Upper lobe of left lung (tissue), 6 donors: Measurements from ENCODE around the gene SLC35D3. TPM values are rescaled to one million over a fixed set of nuclear protein-coding genes. Genes with fewer than 3 reads are reported as not detected.
"Not testable (repeated sequence)": the region's sequence is repeated elsewhere in the genome, so short reads cannot be mapped to it uniquely, and the experiment has no call there.

Experiments used
- ATAC-seq, 2 donors: fragments of 200-7000 bp; cut with Tn5 transposase; one replicate each; pipeline ENCODE4 v1.9.1; 2022; ENCODE audit warnings: mild to moderate bottlenecking in 2 of 2, moderate library complexity in 2 of 2; ENCODE audit not compliant: low FRiP score in 2 of 2
- DNase-seq, 2 donors: peaks; one replicate each; pipeline ENCODE4 v3.0.0-alpha.2; 2019 to 2020
- H3K27ac ChIP-seq, 4 donors: fragments of 200-600 bp; sonication (generic); one replicate each; pipeline ENCODE4 v1.5.1; 2016 to 2019
- H3K27me3 ChIP-seq, 4 donors: fragments of 200-600 bp; sonication (generic); one replicate each; pipeline ENCODE4 v1.5.1; 2017 to 2019
- H3K36me3 ChIP-seq, 4 donors: fragments of 200-600 bp; sonication (generic); one replicate each; pipeline ENCODE4 v1.5.1; 2016 to 2019
- H3K4me1 ChIP-seq, 4 donors: fragments of 200-600 bp; sonication (generic); one replicate each; pipeline ENCODE4 v1.5.1; 2018 to 2019
- H3K4me3 ChIP-seq, 4 donors: fragments of 200-600 bp; sonication (generic); one replicate each; pipeline ENCODE4 v1.5.1; 2017 to 2019; ENCODE audit warnings: mild to moderate bottlenecking in 2 of 4, moderate library complexity in 1 of 4
- H3K9me3 ChIP-seq, 4 donors: fragments of 200-600 bp; sonication (generic); one replicate each; pipeline ENCODE4 v1.5.1; 2018 to 2019
- CTCF ChIP-seq, 6 experiments: fragments of 450-650 bp in 4 of 6; fragments of 200-600 bp in 2 of 6; sonication (generic) in 2 of 6; IDR thresholded peaks; one replicate each; pipeline ENCODE4 v1.5.1; 2016 to 2019; ENCODE audit warnings: antibody characterized with exemption in 6 of 6
- EP300 ChIP-seq, 4 donors: sonication (generic); formaldehyde crosslinking; IDR thresholded peaks; one replicate each; pipeline ENCODE4 v1.5.1; 2017; ENCODE audit warnings: antibody characterized with exemption in 4 of 4, control low read depth in 2 of 4
- POLR2A ChIP-seq, 4 donors: fragments of 450-650 bp; IDR thresholded peaks; one replicate each; pipeline ENCODE4 v1.5.1; 2016 to 2017; ENCODE audit warnings: antibody characterized with exemption in 4 of 4, mild to moderate bottlenecking in 2 of 4
- POLR2AphosphoS5 ChIP-seq, 2 donors: sonication (generic); formaldehyde crosslinking; IDR thresholded peaks; one replicate each; pipeline ENCODE4 v1.5.1; 2017; ENCODE audit warnings: antibody characterized with exemption in 2 of 2
- WGBS, 2 donors: methylation state at CpG; one replicate each; pipeline ENCODE4 v1.1.5; 2017 to 2018; 5-methylcytosine and 5-hydroxymethylcytosine counted together
- total RNA-seq, 6 donors: library from RNA; depleted of rRNA in 4 of 6; stranded (reverse); fragments of >200 nt in 4 of 6; gene quantifications; one replicate each; pipeline versions ENCODE4 v1.1.0 to v1.2.1, GENCODE V29; 2016 to 2021
- donor health status: DM: no; HTN: no; CAD: no; lungs with moderate emphysema.
- donor health status: DM: no; HTN: yes; CAD: no; lungs with severe emphysema.

Gene SLC35D3
- total RNA-seq, result under 1 TPM in 1 of 6 donors, not detected in 5; 0.13 TPM

DNA sequence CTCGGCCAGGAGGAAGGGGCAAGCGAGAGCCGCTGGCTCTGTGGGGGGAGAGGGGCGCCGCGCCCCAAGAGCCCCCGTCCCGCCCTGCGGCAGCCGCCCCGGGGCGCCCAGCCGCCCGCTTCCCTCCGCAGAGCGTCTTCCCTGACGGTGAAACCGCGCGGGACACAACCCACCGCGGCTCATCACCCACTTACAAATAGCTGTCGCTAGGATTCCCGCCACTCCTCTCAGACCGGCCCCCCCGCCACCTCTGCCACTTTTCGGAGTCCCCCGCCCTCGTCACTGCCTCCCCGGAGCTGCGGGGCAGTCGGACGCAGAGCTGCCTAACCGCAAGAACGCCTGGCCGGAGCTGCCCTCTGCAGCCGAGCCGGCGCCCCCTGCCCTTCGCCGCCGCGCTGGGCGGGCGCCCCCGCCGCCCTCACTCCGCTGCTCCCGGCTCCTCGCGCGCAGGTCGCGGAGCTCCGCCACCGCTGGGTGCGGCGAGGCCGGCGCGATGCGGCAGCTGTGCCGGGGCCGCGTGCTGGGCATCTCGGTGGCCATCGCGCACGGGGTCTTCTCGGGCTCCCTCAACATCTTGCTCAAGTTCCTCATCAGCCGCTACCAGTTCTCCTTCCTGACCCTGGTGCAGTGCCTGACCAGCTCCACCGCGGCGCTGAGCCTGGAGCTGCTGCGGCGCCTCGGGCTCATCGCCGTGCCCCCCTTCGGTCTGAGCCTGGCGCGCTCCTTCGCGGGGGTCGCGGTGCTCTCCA lies at the start of gene SLC35D3:
SLC35D3 (plus strand) TSS at position 366 of the 749 bp plus-strand sequence; CDS start at position 494, 128 bp downstream.
- TF ChIP-seq POLR2AphosphoS5 (IDR thresholded peaks at IDR 0.05) (no peak), POLR2A (IDR thresholded peaks at IDR 0.05) (no peak), CTCF (IDR thresholded peaks at IDR 0.05) (no peak)
- Histone ChIP-seq H3K4me1 (peaks cover 31 to 40% (median 37%) of the 10 kb centered on the region in 4 donors), H3K36me3 (no peaks in the 10 kb centered on the region), H3K9me3 (no peaks in the 10 kb centered on the region), H3K27ac (no peak within 1 kb of the TSS), H3K27me3 (peaks cover 0 to 44% (median 31%) of the 10 kb centered on the region in 4 donors), H3K4me3 (peak within 1 kb of the TSS; percentile 7 to 51 (median 46))
- DNase-seq, result peak in 1 of 2 donors; percentile 84
- WGBS, 2 donors, result 0 to 3% methylated on average over 20 to 47 of the region's 86 CpGs
- peak in 1 of 2 donors; percentile 46 for ATAC-seq

DNA sequence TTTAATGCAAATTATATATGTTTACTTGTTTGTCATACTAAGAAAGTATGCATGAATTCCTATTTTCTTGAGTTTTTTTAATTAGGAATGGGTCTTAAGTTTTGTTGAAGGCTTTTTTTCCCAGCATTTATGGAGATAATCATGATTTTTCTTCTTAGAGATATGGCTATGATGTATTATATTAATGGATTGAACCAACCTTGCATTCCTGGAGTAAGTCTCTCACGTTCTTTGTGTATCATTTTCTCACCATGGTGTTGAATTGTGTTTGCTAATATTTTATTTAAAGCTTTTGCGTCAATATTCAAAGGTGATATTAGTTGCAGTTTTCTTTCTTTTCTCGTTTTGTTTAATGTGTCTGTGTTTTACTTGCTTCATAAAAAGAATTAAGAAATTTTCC lies 48.4 kb upstream of the SLC35D3 start:
- ATAC-seq, result no peak
- 94 to 98% methylated on average over 3 of the region's 3 CpGs for WGBS, 2 donors
- no peaks in the 10 kb centered on the region for H3K27me3 ChIP-seq
- no peak overlapping the region for H3K4me3 ChIP-seq
- no peak for DNase-seq
- no peak overlapping the region for H3K27ac ChIP-seq
- H3K9me3 ChIP-seq, result peaks cover 10 to 20% (median 18%) of the 10 kb centered on the region in 4 donors
- no peaks in the 10 kb centered on the region for H3K4me1 ChIP-seq
- TF ChIP-seq POLR2AphosphoS5 (IDR thresholded peaks at IDR 0.05) (no peak), CTCF (IDR thresholded peaks at IDR 0.05) (no peak), EP300 (IDR thresholded peaks at IDR 0.05) (no peak), POLR2A (IDR thresholded peaks at IDR 0.05) (no peak)
- peaks cover 3 to 17% (median 7%) of the 10 kb centered on the region in 4 donors for H3K36me3 ChIP-seq

DNA sequence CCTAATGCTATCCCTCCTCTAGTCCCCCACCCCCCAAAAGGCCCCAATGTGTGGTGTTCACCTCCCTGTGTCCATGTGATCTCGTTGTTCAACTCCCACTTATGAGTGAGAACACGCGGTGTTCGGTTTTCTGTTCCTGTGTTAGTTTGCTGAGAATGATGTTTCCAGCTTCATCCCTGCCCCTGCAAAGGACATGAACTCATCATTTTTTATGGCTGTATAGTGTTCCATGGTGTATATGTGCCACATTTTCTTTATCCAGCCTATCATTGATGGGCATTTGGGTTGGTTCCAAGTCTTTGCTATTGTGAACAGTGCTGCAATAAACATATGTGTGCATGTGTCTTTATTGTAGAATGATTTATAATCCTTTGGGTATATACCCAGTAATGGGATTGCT lies 45.6 kb upstream of the SLC35D3 start:
- not testable (repeated sequence) for H3K36me3 ChIP-seq, H3K27me3 ChIP-seq, DNase-seq, H3K27ac ChIP-seq, H3K4me3 ChIP-seq, ATAC-seq, H3K4me1 ChIP-seq
- 96 to 97% methylated on average over 4 of the region's 4 CpGs for WGBS, 2 donors
- H3K9me3 ChIP-seq, result peaks cover 10 to 20% (median 18%) of the 10 kb centered on the region in 4 donors

DNA sequence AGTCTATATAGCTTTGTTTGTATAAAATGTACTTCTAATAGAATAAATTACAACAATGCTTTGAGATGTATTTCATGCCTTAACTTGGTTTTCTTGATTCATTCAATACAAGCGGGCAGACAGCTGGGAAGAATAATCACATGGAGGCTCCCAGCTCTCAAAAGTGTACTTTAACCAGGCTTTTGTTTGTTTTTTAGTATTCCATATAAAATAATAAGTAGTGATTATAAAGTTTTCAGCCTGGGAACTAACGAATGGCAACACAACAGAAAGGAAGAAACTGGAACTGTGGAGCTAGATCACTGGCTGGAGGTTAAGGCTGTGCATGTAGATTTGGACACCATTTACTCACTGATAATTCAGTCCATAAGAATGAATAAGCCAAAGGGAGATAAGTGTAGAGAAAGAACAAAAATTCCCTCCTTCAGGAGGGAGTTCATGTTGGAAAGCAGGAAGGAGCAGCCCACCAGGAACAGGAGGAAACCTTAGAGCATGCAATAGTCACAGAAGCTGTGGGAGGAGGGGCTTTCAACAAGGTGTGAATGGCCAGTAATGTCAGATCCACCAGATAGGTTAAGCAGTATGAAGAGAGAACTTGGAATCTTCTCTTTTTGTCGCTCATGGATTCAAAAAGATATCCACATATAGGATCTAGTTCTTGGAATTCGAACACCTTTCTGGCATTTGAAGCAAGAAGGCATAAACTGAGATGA lies 41.2 kb upstream of the SLC35D3 start:
- Histone ChIP-seq H3K27ac (no peak overlapping the region), H3K36me3 (no peaks in the 10 kb centered on the region), H3K9me3 (no peaks in the 10 kb centered on the region), H3K4me1 (no peaks in the 10 kb centered on the region), H3K27me3 (no peaks in the 10 kb centered on the region), H3K4me3 (no peak overlapping the region)
- 92 to 95% methylated on average over 4 of the region's 4 CpGs for WGBS, 2 donors
- no peak for ATAC-seq
- no peak for DNase-seq
- TF ChIP-seq POLR2AphosphoS5 (IDR thresholded peaks at IDR 0.05) (no peak), POLR2A (IDR thresholded peaks at IDR 0.05) (no peak), CTCF (IDR thresholded peaks at IDR 0.05) (no peak), EP300 (IDR thresholded peaks at IDR 0.05) (no peak)

DNA sequence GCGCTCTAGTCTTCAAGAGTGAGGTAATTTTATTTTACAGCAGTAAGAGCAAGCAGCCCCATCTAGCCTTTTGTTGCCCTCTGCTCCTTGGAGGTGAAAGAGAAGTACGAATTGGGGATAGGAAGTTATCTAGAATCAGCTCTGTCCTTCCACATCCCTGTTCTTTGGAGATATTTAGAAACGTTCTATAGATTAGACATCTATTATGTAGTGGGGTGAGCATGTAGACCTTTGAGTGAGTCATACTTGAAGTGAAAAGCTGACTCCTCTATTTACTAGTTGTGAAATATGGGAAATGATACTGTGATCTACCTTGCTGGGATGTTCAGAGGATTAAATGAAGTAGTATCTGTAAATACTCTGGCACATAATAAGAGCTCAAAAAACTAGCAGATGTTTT lies 36.0 kb upstream of the SLC35D3 start:
- no peak overlapping the region for H3K4me3 ChIP-seq
- ATAC-seq (no peak), DNase-seq (no peak)
- WGBS, 2 donors, result 79 to 82% methylated on average over 3 of the region's 3 CpGs
- no peaks in the 10 kb centered on the region for H3K36me3 ChIP-seq
- TF ChIP-seq EP300 (IDR thresholded peaks at IDR 0.05), result no peak
- TF ChIP-seq POLR2AphosphoS5 (IDR thresholded peaks at IDR 0.05), result no peak
- no peak for TF ChIP-seq POLR2A (IDR thresholded peaks at IDR 0.05)
- no peak for TF ChIP-seq CTCF (IDR thresholded peaks at IDR 0.05)
- no peaks in the 10 kb centered on the region for H3K27me3 ChIP-seq
- no peaks in the 10 kb centered on the region for H3K4me1 ChIP-seq
- no peak overlapping the region for H3K27ac ChIP-seq
- H3K9me3 ChIP-seq, result no peaks in the 10 kb centered on the region
